GM18499 (cell line): Measurements from ENCODE around the gene F3.

Experiments
- ATAC-seq: cut with Tn5 transposase; IDR thresholded peaks from one replicate; pipeline ENCODE4 v1.9.1; 2021; ENCODE audit warnings: moderate number of reproducible peaks; ENCODE audit not compliant: insufficient read depth, unreplicated experiment

The F3 gene

GRCh38 chr1:94553931-94554330 lies 12.4 kb upstream of the F3 start:
- ATAC-seq: no peak

DNA sequence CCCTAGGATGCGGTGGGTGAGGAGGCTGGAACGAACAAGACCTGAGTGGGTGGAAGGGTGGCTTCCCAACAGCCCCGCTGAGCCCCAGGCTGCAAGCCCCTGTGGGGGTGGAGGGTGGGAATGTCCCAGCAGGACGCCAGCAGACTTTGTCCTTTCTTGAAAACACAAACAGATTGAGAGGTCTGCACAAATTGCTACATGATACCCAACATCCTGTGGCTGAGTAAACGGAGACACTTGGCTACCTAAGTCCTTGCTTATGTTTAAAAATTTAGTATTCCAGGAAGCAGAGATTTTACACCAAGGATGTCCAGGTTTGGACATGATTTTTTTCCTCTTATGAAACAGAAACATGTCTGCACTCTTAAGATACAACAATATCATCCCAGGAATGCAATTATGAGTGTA lies 11.8 kb upstream of the F3 start:
- no peak for ATAC-seq

- no peak for ATAC-seq
These were observed 10.6 kb upstream of the F3 start for GRCh38 chr1:94552071-94552586.

- no peak for ATAC-seq
These were observed 9.9 kb upstream of the F3 start for GRCh38 chr1:94551449-94551848.

- no peak for ATAC-seq
These were observed 9.3 kb upstream of the F3 start for GRCh38 chr1:94550800-94551241.

DNA sequence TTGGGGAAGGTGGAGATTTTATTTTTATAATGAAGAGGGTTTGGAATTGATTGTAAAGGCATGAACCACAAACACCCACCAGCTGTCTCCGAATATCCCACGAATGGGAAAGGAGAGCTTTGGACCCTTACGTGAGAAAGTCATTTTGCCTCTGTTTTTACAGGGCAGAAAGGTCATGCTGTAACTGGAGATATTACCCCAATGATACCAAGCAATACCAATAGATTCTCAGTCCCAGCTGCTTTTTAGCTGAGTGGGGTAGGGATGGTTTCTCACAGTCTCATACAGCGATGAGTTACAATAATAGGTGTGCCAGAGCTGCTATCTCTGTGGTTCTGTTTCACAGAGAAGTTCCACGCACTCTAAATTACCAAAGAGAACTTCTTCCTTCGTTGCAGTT lies 8.8 kb upstream of the F3 start:
- ATAC-seq: no peak

DNA sequence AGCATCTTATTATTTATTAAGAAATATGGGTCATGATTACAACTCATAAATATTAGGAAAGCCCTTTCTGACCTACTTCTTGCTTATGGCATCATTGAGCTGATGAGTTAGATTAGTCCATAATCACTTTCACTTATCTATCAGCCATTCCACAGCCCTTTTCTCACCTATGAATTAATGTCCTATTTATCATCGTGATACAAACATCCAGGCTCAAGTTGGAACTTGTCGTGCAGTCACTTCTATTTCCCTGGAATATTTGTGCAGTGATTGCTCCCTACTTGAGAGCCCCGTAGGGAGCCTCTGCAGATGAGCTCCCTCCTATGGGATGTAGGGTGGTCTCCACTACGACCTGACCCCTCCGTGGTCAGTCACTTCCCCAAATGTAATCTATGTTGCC lies 8.1 kb upstream of the F3 start:
- no peak for ATAC-seq

DNA sequence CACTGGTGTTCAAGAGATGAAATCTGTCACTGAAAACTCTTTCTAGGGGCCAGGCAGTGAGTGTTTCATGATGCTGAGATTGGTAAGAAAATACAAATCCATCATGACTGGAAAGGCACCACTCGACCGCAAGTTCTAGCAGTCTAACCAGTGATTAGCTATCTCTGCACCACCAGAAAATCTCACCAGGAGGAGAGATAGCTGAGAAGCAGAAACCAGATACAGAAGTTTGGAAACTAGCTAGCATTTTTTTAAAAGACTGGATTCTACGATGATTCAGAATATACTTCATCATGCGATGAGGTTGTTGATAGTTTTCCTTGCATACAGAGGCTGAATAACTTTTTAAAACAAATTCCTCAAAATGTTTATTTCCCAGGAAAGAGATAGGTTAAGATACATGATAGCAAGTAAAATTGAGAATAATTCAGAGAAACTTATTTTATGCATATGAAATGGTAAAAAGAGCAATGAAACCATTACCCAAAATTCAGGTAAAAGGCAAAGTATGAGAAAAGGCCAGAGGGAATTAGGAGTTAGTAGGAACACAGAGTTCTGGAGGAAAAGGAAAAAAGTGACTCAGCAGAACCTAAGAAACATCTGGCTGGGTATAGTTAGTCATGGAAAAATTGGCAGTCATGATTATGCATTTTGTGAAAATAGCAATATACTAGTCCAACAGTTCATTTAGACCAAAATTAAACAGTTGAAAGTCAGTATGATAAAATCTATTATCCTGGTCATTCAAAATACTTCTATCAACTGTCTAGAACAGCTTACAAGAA lies 3.3 kb upstream of the F3 start:
- ATAC-seq: no peak

GRCh38 chr1:94543893-94544635 lies 2.5 kb upstream of the F3 start:
- ATAC-seq: no peak

GRCh38 chr1:94543001-94543400 lies 1.4 kb upstream of the F3 start:
- ATAC-seq: no peak

DNA sequence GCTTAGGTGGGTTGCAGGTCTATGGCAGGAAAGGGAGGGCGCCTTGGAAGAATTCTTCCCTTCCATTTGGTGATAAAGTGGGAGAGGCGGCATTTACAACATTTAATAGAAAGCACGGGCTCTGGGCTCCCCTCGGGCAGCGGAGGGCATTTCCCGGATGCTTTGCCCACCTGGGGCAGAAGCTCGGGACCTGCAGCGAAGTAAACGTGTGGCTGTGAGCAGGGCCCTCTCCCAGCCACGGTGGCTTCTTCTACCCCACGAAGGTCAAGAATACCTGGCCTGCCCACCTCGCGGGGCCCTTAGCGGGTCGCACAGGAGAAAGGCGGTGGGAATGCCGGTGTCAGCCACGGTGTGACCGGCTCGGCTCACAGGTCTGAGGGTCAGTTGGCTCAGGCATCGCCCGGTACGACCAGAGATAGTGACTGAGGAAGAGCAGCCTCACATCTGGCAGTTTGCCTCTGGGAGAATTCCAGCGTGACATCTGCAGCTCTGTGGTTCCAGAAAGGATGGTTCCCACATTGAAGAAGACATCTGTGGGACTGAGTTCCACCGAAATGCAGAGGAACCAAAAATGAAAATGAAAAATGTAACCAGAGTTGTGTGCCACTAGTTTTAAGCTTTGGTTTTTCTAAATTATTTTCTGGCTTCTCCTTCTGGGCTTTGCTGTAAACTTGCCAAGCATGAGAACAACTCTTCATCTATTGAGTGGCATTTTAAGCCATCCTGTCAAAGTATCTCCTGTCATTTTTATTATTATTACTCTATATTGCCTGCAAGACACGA lies 720 bp upstream of the F3 start:
- ATAC-seq: no peak

DNA sequence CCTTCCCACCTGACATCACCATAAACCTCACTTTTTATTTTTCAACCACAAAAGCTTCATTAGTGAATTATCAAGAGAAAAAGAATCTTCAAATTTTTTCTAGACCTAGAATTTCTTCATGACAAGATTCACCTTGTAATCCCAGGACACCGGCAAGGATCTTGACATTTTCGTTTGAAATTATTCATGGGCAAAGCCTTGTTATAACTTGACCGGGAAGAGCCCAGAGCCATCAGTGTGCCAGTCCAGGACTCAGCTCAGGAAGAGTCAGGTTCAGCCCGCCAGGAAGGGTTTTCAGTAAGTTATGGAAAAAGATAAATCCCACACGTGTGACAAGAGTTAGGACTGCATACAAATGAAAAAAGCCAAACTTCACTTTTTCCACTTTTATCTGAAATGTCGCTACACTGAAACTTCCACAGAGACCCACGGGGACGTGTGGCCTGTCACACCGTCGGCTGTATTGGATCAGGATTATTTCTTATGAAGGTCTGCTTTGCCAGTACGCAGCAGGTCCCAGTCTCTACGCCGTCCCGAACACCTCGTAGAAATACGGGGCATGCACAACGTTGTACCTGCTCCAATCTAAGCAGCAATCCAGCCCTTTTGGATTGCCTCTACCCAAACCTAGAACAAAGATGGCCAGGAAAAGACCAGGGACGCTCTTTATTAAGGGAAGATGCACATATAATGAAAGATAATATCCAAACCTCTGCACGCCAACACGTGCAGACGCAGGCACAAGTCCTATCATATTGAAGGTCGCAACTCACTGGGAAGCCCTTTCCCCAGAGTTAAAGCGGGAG lies 916 bp downstream of the F3 start:
- no peak for ATAC-seq

DNA sequence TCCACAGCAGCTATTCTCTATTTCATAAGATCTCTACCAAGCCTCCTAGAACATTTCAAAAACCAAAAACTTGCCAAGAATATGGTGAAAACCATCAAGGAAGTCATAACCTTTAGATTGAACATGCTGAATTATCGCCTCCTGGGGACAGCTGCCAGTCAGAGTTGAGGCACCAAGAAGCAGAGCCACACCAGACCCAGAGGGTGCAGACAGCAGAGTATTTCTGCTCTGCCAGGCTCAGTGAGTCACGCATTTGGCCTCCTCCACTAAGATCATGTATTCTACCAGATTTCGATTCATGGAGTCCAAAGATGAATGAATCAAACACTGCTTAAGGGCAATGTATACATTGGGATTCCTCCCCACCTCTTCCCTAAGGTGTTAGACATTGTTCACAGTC lies 2.1 kb downstream of the F3 start:
- ATAC-seq: no peak

GRCh38 chr1:94538243-94538827 lies 3.2 kb downstream of the F3 start:
- ATAC-seq: no peak

DNA sequence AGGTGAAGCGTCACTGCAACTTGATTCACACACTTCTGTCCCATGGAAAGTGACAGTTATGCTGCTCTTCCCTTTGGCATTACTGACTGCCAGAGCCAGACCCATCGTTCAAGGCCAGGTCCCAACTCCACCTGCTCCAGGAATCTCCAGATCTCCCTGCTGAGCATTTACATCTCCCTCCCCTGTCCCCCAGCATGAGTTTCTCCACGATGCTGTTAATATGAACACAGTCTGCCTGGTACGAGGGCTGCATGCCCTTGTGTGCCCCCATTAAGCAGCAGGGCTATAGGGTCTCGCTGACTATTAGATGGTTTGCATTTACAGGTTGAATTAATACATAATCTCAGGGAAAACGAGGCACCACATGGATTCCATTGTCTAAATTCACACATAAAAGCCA lies 4.3 kb downstream of the F3 start:
- no peak for ATAC-seq

- no peak for ATAC-seq
These were observed 5.7 kb downstream of the F3 start for GRCh38 chr1:94535879-94536278.

DNA sequence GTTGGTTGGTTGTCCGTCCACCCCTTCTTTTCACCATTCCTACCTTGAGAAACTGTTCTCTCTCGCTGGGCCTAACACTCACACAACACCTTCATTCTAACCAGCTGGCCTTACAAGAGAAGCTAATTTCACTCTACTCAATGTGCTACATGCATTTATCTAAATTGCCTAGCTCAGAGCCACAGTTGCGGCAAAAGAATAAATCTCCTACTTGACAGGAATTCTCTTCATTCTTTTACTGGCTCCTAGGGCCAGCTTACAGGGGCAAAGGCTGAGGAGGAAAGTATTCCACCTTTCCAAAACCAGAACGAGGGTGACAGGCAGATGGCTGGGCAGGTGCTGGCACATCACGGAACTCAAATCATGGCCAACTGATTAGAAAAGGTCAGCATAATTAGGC lies 6.5 kb downstream of the F3 start:
- no peak for ATAC-seq

DNA sequence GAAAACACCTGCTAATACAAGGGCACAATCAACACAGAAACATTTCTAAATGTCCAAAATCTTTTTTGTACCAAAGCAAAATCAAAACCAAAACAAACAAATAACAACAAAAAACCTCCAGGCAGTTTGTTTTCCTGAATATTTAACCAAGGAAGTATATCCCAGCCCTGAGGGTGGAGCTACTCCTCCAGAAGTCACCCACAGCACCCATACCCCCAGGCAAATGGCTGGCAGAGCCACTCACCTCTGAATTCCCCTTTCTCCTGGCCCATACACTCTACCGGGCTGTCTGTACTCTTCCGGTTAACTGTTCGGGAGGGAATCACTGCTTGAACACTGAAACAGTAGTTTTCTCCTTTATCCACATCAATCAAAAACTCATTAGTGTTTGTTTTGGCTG lies 9.5 kb downstream of the F3 start:
- no peak for ATAC-seq

DNA sequence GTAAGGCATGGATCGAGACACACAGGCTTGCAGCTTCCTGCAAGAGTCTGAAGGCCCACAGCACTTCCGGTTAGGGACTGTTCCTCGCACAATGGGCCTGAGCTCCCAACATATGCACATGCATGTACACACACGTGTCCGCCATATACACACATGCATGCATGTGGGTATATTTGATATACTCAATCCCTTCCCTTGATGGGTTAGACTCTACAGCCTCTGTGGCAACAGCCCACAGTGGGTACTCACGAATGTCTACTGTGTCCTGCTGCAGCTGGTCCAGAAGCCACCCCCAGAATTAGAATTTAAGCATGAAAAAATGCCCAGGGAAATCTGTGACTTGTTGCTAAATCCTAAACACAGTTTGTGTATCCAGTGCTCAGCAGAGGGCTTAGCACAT lies 9.9 kb downstream of the F3 start:
- no peak for ATAC-seq

DNA sequence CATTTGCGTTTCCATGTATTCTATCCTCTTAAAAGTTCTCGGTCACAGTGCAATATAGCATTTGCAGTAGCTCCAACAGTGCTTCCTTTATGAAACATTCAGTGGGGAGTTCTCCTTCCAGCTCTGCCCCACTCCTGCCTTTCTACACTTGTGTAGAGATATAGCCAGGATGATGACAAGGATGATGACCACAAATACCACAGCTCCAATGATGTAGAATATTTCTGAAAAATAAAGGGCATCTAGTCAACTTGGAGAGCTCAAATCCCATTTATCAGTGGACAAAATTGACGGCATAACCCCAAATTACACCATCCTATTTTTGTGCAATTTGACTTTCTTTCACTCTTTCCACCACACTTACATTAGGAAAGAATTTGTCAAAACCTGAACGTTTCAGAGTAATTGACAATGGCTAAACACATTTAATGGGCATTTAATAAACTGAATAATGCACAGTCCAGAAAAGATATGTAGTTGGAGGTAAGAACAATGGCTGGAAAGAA lies 11.1 kb downstream of the F3 start:
- no peak for ATAC-seq
